GM12891 (cell line): Measurements from ENCODE around the gene MFSD6.
A peak's percentile ranks its signal among the peaks of the same experiment; 100 is the strongest.

ENCODE experiments used
- DNase-seq: peaks from one replicate; pipeline ENCODE4 v3.0.0; 2011; ENCODE audit warnings: low spot score; ENCODE audit not compliant: insufficient read length
- FAIRE-seq: peaks from 2 replicates; lab custom pipeline; 2011; peaks lifted over from hg19 to GRCh38; lab: Jason Lieb, UNC
- PAX5 ChIP-seq: IDR thresholded peaks from 2 replicates; pipeline ENCODE4 v1.6.1; 2011; ENCODE audit warnings: low read length, moderate library complexity, mild to moderate bottlenecking; ENCODE audit not compliant: insufficient read depth, severe bottlenecking
- POLR2A ChIP-seq: IDR thresholded peaks from 2 replicates; pipeline ENCODE4 v1.6.1; 2011; ENCODE audit warnings: low read depth, low read length, control low read depth
- POLR2AphosphoS5 ChIP-seq: IDR thresholded peaks from 2 replicates; pipeline ENCODE4 v1.6.1; 2011; ENCODE audit warnings: low read depth, low read length, control low read depth
- POU2F2 ChIP-seq: IDR thresholded peaks from 2 replicates; pipeline ENCODE4 v1.6.1; 2011; ENCODE audit warnings: low read depth, mild to moderate bottlenecking, control low read depth, low read length, moderate library complexity
- SPI1 ChIP-seq: IDR thresholded peaks from 2 replicates; pipeline ENCODE4 v1.6.1; 2011; ENCODE audit warnings: low read depth, low read length, control low read depth
- TAF1 ChIP-seq: IDR thresholded peaks from 2 replicates; pipeline ENCODE4 v1.6.1; 2011; ENCODE audit warnings: low read depth, low read length, control low read depth

Gene MFSD6

GRCh38 chr2:190432567-190433231, 24.5 kb downstream of the MFSD6 start:
- no peak for DNase-seq
- FAIRE-seq: peak; percentile 31
- TF ChIP-seq POLR2A: no peak

- FAIRE-seq (no peak), DNase-seq (no peak)
- TF ChIP-seq TAF1 (no peak), POLR2A (no peak), POU2F2 (no peak), SPI1 (peak; percentile 50; the same call in 1 of the 2 replicates), POLR2AphosphoS5 (no peak), PAX5 (no peak)
Observed at GRCh38 chr2:190435031-190435670, 27.0 kb downstream of the MFSD6 start.

- no peak for FAIRE-seq
Observed at GRCh38 chr2:190436557-190436956, 28.4 kb downstream of the MFSD6 start.

DNA sequence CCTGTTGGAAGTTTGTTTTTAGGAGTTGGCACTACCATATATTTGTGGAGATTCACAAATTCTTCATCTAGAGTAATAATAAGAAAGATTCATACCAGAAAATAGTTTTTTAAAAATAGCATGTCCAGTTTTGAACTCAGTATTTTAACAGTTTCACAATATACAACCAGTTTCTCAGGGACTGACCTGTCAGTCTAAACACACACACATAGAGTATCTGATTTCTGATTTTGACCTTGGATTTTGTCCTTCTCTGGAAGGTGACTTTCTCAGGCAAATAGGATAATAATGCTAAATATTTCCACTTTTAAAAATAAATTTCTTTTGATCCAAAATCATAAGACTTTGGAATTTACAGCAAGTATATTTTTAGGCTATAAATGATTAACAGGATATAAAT, 32.0 kb downstream of the MFSD6 start:
- TF ChIP-seq TAF1 (no peak), PAX5 (no peak), POU2F2 (no peak), POLR2A (no peak), SPI1 (no peak), POLR2AphosphoS5 (no peak)
- DNase-seq: no peak
- FAIRE-seq: no peak

More at GRCh38 chr2:190436557-190436956, 28.4 kb downstream of the MFSD6 start:
- DNase-seq: no peak
- TF ChIP-seq POU2F2 (no peak), PAX5 (no peak), TAF1 (no peak), POLR2AphosphoS5 (no peak), POLR2A (no peak), SPI1 (no peak)

GRCh38 chr2:190441564-190441963, 33.4 kb downstream of the MFSD6 start:
- DNase-seq: no peak
- FAIRE-seq: no peak
- TF ChIP-seq TAF1 (no peak), POU2F2 (no peak), SPI1 (no peak), POLR2A (no peak), POLR2AphosphoS5 (no peak), PAX5 (no peak)

GRCh38 chr2:190443055-190443454, 34.9 kb downstream of the MFSD6 start:
- TF ChIP-seq SPI1 (no peak), PAX5 (no peak), POU2F2 (no peak), POLR2AphosphoS5 (no peak), POLR2A (no peak), TAF1 (no peak)
- FAIRE-seq (no peak), DNase-seq (no peak)

GRCh38 chr2:190443778-190444481, 35.8 kb downstream of the MFSD6 start:
- TF ChIP-seq SPI1: no peak
- no peak for DNase-seq
- no peak for FAIRE-seq

DNA sequence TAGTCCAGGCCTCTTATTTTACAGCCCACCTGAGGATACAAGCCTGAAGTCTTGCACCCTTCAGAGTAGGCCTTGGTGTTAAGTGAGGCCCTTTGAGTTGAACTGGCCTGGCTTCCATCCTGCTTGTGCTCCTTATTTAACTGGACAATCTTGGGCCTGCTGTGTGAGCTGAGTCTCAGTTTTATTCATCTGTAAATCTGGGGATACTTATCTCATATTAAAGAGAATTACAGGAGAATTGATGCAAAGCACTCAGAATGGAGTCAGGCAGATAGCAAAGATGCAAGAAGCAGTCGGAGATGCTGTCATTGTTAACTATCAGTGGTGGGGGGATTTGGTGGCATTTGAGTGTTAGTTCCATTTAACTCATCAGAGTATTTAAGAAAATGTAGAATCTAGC, 36.8 kb downstream of the MFSD6 start:
- TF ChIP-seq POLR2A: no peak
- no peak for TF ChIP-seq POLR2AphosphoS5
- no peak for TF ChIP-seq POU2F2
- no peak for TF ChIP-seq TAF1
- no peak for TF ChIP-seq PAX5
- no peak for TF ChIP-seq SPI1
- FAIRE-seq (no peak), DNase-seq (no peak)

DNA sequence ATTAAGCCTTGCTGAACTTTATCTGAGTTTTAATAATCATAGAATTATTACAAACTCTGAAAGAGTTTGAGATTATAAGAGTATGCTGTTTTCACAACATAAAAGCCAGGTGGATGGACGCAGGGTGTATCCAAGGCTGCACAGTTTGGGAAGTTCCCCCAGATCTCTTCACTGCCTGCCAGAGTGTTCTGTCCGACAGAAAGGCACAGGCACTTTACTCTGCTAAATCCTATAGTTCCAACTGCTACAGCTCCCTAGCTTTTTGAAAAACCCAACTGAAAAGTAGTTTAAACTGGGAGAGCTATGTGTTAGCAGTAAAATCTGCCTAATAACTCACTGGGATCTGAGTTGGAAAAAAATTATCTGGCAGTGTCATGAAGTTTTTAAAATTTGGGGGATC, 38.0 kb downstream of the MFSD6 start:
- FAIRE-seq (no peak), DNase-seq (no peak)
- no peak for TF ChIP-seq TAF1
